ENCODE measurements around the gene ZNF398.

DNA sequence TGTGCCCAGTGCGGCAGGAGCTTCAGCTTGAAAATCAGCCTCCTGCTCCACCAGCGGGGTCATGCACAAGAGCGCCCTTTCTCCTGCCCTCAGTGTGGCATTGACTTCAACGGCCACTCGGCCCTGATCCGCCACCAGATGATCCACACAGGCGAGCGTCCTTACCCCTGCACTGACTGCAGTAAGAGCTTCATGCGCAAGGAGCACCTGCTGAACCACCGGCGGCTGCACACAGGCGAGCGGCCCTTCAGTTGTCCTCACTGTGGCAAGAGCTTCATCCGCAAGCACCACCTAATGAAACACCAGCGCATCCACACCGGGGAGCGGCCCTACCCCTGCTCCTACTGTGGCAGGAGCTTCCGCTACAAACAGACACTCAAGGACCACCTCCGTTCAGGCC, 32.0 kb downstream of the ZNF398 start:
- TF ChIP-seq POLR2AphosphoS5 (IDR thresholded peaks at IDR 0.05) (no peak), POLR2A (IDR thresholded peaks at IDR 0.05) (no peak)
- TF ChIP-seq, protein P1, sequence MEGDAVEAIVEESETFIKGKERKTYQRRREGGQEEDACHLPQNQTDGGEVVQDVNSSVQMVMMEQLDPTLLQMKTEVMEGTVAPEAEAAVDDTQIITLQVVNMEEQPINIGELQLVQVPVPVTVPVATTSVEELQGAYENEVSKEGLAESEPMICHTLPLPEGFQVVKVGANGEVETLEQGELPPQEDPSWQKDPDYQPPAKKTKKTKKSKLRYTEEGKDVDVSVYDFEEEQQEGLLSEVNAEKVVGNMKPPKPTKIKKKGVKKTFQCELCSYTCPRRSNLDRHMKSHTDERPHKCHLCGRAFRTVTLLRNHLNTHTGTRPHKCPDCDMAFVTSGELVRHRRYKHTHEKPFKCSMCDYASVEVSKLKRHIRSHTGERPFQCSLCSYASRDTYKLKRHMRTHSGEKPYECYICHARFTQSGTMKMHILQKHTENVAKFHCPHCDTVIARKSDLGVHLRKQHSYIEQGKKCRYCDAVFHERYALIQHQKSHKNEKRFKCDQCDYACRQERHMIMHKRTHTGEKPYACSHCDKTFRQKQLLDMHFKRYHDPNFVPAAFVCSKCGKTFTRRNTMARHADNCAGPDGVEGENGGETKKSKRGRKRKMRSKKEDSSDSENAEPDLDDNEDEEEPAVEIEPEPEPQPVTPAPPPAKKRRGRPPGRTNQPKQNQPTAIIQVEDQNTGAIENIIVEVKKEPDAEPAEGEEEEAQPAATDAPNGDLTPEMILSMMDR (IDR thresholded peaks at IDR 0.05), result no peak

Measured in sigmoid colon (tissue), 4 donors.